Right renal cortex interstitium (tissue), 3 donors: Measurements from ENCODE around the gene FOXA3. TPM values are rescaled to one million over a fixed set of nuclear protein-coding genes. Genes with fewer than 3 reads are reported as not detected.

Source experiments
- DNase-seq, 3 donors: peaks; one replicate each; pipeline ENCODE4 v3.0.0-alpha.2; 2013; ENCODE audit warnings: low read depth in 3 of 3, low spot score in 2 of 3
- polyA plus RNA-seq, 3 donors: library from polyadenylated mRNA; unstranded; fragments of 120-200 nt; gene quantifications; one replicate each; pipeline ENCODE4 v1.2.1, GENCODE V29; 2013; ENCODE audit not compliant: insufficient read length in 3 of 3

The FOXA3 gene
- polyA plus RNA-seq, 3 donors: 0.30 to 0.39 (median 0.36) TPM

DNA sequence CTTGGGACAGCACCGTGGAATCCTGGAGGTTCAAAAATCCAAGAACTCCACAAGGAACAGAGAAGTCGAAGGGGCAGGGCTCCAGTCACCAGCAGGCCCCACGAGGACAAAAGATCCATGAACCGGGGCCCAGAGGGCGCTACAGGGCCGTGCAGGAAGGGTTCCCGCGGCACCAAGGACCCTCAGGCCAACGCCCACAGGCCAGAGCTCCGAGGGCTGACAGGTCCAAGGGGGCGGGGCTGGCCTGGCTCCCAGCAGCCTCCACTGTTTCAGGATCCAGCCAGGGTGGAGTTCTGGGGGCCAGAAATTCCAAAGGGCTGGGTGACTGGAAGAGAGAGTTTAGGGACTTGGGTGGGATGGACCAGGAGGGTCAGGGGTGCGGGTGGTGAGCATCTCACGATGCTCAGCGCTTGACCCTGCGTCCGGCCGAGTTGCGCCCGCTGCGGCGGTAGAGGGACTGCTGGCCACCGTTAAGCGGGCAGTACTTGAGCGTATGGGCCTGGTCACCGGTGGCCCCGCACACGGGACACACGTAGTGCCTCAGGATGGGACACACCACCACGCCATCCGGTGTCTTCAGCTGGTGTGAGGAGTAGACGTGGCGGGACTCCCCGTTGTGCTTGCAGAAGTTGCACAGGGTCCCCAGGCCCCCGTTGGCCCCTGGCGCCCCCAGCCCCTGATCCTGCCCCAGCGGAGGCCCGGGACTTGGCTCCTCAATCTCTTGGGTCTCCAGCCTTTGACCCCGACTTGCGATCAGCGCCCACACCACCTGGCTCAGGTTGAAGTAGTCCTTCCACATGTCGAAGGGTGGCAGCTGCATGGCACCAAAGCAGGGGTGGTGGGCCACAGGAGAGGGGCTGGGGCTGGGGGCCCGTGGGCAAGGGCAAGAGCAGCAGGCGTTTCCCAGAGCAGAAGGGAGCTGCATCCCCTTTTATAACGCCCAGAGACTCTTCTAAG lies 50.0 kb downstream of the FOXA3 start, which contains the start of gene NANOS2:
Gene NANOS2 (minus strand): TSS at position 905 of the 957 bp plus-strand sequence. CDS start 85 bp downstream, at position 820.
- DNase-seq: no peak

DNA sequence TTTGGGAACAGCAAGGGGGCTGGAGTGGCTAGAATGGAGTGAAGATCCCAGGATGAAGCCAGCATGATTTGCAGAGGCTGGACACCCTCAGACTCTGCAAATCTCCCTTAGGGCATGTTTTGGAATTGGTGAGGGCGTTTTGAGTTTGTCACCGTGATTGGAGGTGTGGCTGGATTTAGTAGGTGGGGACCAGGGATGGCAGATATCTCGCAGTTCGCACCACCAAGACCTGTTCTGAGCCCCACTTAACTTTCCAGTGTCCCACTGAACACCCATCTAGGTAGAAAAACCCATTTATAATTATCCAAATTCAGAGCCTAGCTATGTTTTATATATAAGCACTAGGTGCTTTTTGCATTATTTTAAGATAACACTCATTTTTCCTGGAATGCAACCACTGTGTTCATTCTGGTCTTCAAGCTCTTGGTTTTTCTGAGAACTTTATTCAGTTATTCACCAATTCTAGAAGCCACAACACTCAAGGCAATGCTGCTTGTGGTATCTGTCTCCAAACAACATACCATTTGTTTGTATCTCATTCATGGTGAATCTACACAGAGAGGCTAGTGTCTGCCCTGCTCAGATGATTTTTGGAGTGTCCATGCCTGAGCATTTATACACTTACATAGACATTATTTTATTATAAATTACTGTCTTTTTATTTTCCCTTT lies 53.4 kb downstream of the FOXA3 start:
- no peak for DNase-seq

- no peak for DNase-seq
Measured at GRCh38 chr19:45918721-45919120, 54.6 kb downstream of the FOXA3 start.

- no peak for DNase-seq
Measured at GRCh38 chr19:45919678-45920077, 55.6 kb downstream of the FOXA3 start.

DNA sequence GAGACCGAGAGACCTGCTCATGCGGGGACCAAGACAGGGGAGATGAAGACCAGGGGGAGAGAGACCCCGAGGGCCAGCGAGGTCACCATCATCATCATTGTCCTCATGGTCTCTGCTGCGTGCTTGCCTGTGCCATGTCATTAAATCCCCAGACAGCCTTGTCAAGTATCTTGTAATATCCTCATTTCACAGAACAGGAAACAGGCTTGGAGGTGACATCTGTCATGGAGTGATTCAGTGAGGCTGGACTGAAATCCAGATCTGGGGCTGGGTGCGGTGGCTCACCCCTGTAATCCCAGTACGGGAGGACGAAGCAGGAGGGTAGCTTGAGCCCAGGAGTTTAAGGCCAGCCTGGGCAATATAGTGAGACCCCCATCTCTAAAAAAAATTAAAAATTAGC lies 56.3 kb downstream of the FOXA3 start:
- DNase-seq: no peak

- DNase-seq: no peak
Measured at GRCh38 chr19:45922281-45922680, 58.2 kb downstream of the FOXA3 start.

Other genes with a start within 250 kb of the FOXA3 start
- gene EML2, start 224.9 kb upstream of the FOXA3 start, polyA plus RNA-seq: 10 to 100 TPM; 17.1 to 20.6 (median 17.2) TPM
- under 1 TPM; 0.28 to 0.47 (median 0.43) TPM for gene GIPR, start 196.1 kb upstream of the FOXA3 start, polyA plus RNA-seq
- gene SNRPD2, start 172.4 kb upstream of the FOXA3 start, polyA plus RNA-seq: 100 to 1,000 TPM; 326 to 373 (median 358) TPM
- gene QPCTL, start 171.7 kb upstream of the FOXA3 start, polyA plus RNA-seq: 1 to 10 TPM; 7.1 to 7.6 (median 7.5) TPM
- gene FBXO46, start 133.4 kb upstream of the FOXA3 start, polyA plus RNA-seq: 10 to 100 TPM in 2 of 3 donors, 1 to 10 TPM in 1; 9.6 to 11.8 (median 11.7) TPM
- not detected for gene MEIOSIN, start 130.9 kb upstream of the FOXA3 start, polyA plus RNA-seq
- 10 to 100 TPM; 12.1 to 14.4 (median 12.8) TPM for gene SIX5, start 95.1 kb upstream of the FOXA3 start, polyA plus RNA-seq
- gene DMPK, start 81.8 kb upstream of the FOXA3 start, polyA plus RNA-seq: 10 to 100 TPM; 31.5 to 37.5 (median 35.4) TPM
- gene DMWD, start 71.5 kb upstream of the FOXA3 start, polyA plus RNA-seq: 10 to 100 TPM; 21.6 to 25.8 (median 23.8) TPM
- gene RSPH6A, start 49.0 kb upstream of the FOXA3 start, polyA plus RNA-seq: not detected
- 10 to 100 TPM; 53.8 to 64.9 (median 54.5) TPM for gene SYMPK, start 1.2 kb upstream of the FOXA3 start, polyA plus RNA-seq
- gene IRF2BP1, start 21.8 kb downstream of the FOXA3 start, polyA plus RNA-seq: 10 to 100 TPM; 14.0 to 18.6 (median 15.8) TPM
- gene MYPOP, start 38.3 kb downstream of the FOXA3 start, polyA plus RNA-seq: 1 to 10 TPM; 2.8 to 3.8 (median 3.1) TPM
- gene NANOS2, start 50.5 kb downstream of the FOXA3 start, polyA plus RNA-seq: not detected
- gene NOVA2, start 109.5 kb downstream of the FOXA3 start, polyA plus RNA-seq: 1 to 10 TPM; 2.8 to 4.1 (median 2.9) TPM
- gene CCDC61, start 131.1 kb downstream of the FOXA3 start, polyA plus RNA-seq: 10 to 100 TPM in 2 of 3 donors, 1 to 10 TPM in 1; 9.6 to 10.7 (median 10.5) TPM
- gene PGLYRP1, start 158.7 kb downstream of the FOXA3 start, polyA plus RNA-seq: under 1 TPM in 2 of 3 donors, not detected in 1; 0.29 to 0.67 TPM
- gene IGFL4, start 176.7 kb downstream of the FOXA3 start, polyA plus RNA-seq: under 1 TPM; 0.06 to 0.35 (median 0.17) TPM